Activated CD4-positive, alpha-beta T cell treated with anti-CD3 and anti-CD28 coated beads, Interleukin-2, amount 50 U/mL, for 48 hours (primary cell): Measurements from ENCODE around the gene DAPK2.
A peak's percentile ranks its signal among the peaks of the same experiment; 100 is the strongest.

ENCODE experiments used
- DNase-seq, 2 experiments: peaks; one replicate each; pipeline ENCODE4 v3.0.0-alpha.2; 2020

Gene DAPK2

GRCh38 chr15:64019764-64020163, 26.5 kb downstream of the DAPK2 start:
- DNase-seq, result no peak

- no peak for DNase-seq
Measured at GRCh38 chr15:64017591-64018163, 28.6 kb downstream of the DAPK2 start.

GRCh38 chr15:64017082-64017588, 29.1 kb downstream of the DAPK2 start:
- DNase-seq, result no peak

- DNase-seq, result no peak
Measured at GRCh38 chr15:64016257-64016656, 30.0 kb downstream of the DAPK2 start.

- no peak for DNase-seq
Measured at GRCh38 chr15:64014995-64015394, 31.3 kb downstream of the DAPK2 start.

- peak; percentile 35 to 48 for DNase-seq
Measured at GRCh38 chr15:64013179-64014062, 32.9 kb downstream of the DAPK2 start.

GRCh38 chr15:64011736-64012135, 34.5 kb downstream of the DAPK2 start:
- no peak for DNase-seq

- peak; percentile 79 to 87 for DNase-seq
Measured at GRCh38 chr15:64010719-64011118, 35.6 kb downstream of the DAPK2 start.

- DNase-seq, result peak; percentile 62 to 71
Measured at GRCh38 chr15:64009798-64010261, 36.5 kb downstream of the DAPK2 start.

GRCh38 chr15:64009241-64009640, 37.0 kb downstream of the DAPK2 start:
- DNase-seq, result peak in 1 of 2 experiments; percentile 31

GRCh38 chr15:64008177-64008576, 38.1 kb downstream of the DAPK2 start:
- DNase-seq, result no peak

- DNase-seq, result no peak
Measured at GRCh38 chr15:64006642-64007041, 39.6 kb downstream of the DAPK2 start.

GRCh38 chr15:64004587-64004986, 41.7 kb downstream of the DAPK2 start:
- DNase-seq, result no peak

GRCh38 chr15:64004056-64004455, 42.2 kb downstream of the DAPK2 start:
- DNase-seq, result no peak

- no peak for DNase-seq
Measured at GRCh38 chr15:64003182-64003581, 43.1 kb downstream of the DAPK2 start.

- no peak for DNase-seq
Measured at GRCh38 chr15:64001148-64001547, 45.1 kb downstream of the DAPK2 start.

GRCh38 chr15:64000183-64000951, 45.9 kb downstream of the DAPK2 start:
- no peak for DNase-seq

- DNase-seq, result no peak
Measured at GRCh38 chr15:63999177-63999576, 47.1 kb downstream of the DAPK2 start.

- DNase-seq, result no peak
Measured at GRCh38 chr15:63998489-63998888, 47.8 kb downstream of the DAPK2 start.

- DNase-seq, result no peak
Measured at GRCh38 chr15:63997715-63998442, 48.4 kb downstream of the DAPK2 start.

- DNase-seq, result no peak
Measured at GRCh38 chr15:63996794-63997357, 49.4 kb downstream of the DAPK2 start.

GRCh38 chr15:63995789-63996188, 50.5 kb downstream of the DAPK2 start:
- DNase-seq, result no peak
